ENCODE results near the gene PLK4.

DNA sequence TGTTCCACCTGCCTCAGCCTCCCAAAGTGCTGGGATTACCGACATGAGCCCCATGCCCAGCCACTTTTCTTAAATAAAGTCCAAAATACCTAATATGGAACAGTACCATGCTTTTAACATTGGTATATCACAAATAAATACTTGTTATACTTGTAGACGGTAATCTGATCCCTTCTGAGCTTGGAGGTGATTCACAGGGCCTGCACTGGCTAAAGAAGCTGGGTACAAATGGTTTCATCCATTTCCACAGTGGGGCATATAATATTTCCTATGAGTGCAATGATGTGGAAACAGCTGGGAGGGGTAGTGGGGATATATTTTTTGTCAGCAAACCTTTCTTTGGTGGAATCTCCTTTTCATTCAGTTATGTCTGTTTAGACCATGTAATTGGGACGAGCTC, 35.8 kb downstream of the PLK4 start:
- TF ChIP-seq, protein P1, sequence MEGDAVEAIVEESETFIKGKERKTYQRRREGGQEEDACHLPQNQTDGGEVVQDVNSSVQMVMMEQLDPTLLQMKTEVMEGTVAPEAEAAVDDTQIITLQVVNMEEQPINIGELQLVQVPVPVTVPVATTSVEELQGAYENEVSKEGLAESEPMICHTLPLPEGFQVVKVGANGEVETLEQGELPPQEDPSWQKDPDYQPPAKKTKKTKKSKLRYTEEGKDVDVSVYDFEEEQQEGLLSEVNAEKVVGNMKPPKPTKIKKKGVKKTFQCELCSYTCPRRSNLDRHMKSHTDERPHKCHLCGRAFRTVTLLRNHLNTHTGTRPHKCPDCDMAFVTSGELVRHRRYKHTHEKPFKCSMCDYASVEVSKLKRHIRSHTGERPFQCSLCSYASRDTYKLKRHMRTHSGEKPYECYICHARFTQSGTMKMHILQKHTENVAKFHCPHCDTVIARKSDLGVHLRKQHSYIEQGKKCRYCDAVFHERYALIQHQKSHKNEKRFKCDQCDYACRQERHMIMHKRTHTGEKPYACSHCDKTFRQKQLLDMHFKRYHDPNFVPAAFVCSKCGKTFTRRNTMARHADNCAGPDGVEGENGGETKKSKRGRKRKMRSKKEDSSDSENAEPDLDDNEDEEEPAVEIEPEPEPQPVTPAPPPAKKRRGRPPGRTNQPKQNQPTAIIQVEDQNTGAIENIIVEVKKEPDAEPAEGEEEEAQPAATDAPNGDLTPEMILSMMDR (conservative IDR thresholded peaks at IDR 0.05; ENCODE audit: low read depth, low read length), result no peak
- TF ChIP-seq RFX5 (IDR thresholded peaks at IDR 0.05; ENCODE audit: low read depth, low read length) (no peak), POLR2A (IDR thresholded peaks at IDR 0.05; ENCODE audit: low read depth, low read length) (no peak), SMC3 (IDR thresholded peaks at IDR 0.05; ENCODE audit: low read depth, low read length) (no peak), NFE2L2 (IDR thresholded peaks at IDR 0.05; ENCODE audit: low read depth, low read length) (no peak), RAD21 (IDR thresholded peaks at IDR 0.05; ENCODE audit: low read length) (no peak), CHD1 (IDR thresholded peaks at IDR 0.05; ENCODE audit: low read depth, low read length) (no peak)
- TF ChIP-seq, protein P2, sequence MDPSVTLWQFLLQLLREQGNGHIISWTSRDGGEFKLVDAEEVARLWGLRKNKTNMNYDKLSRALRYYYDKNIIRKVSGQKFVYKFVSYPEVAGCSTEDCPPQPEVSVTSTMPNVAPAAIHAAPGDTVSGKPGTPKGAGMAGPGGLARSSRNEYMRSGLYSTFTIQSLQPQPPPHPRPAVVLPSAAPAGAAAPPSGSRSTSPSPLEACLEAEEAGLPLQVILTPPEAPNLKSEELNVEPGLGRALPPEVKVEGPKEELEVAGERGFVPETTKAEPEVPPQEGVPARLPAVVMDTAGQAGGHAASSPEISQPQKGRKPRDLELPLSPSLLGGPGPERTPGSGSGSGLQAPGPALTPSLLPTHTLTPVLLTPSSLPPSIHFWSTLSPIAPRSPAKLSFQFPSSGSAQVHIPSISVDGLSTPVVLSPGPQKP (IDR thresholded peaks at IDR 0.05; ENCODE audit: borderline replicate concordance, low read depth, low read length), result no peak
